Loucy (cell line): ENCODE measurements around the gene COL6A2.

ENCODE experiments used
- CTCF ChIP-seq: fragments of 200-600 bp; sonication (generic); conservative IDR thresholded peaks from 2 replicates; pipeline ENCODE4 v1.5.1; 2014; ENCODE audit warnings: mild to moderate bottlenecking, antibody characterized with exemption, low read length
- EZH2phosphoT487 ChIP-seq: fragments of 200-600 bp; IDR thresholded peaks from 2 replicates; pipeline ENCODE4 v1.6.1; 2018; ENCODE audit warnings: antibody characterized with exemption, mild to moderate bottlenecking, moderate library complexity, borderline replicate concordance

GRCh38 chr21:46082963-46083790 is 14.7 kb upstream of the COL6A2 start:
- TF ChIP-seq CTCF (no peak), EZH2phosphoT487 (no peak)
